GM23248 (cell line): ENCODE data around the gene ELOVL6. TPM values are rescaled to one million over a fixed set of nuclear protein-coding genes. Genes with fewer than 3 reads are reported as not detected.

Experiments
- DNase-seq: peaks from one replicate; pipeline ENCODE4 v3.0.0-alpha.2; 2015
- H2AFZ ChIP-seq: fragments of 200-600 bp; sonication (generic); 2 replicates; pipeline ENCODE4 v1.6.1; 2016; ENCODE audit warnings: antibody characterized with exemption
- H3F3A ChIP-seq: fragments of 200-600 bp; sonication (generic); 2 replicates; pipeline ENCODE4 v1.6.1; 2016; ENCODE audit warnings: mild to moderate bottlenecking, antibody characterized with exemption, mixed run types; ENCODE audit not compliant: insufficient read depth
- H3K27ac ChIP-seq: fragments of 200-600 bp; sonication (generic); 2 replicates; pipeline ENCODE4 v1.5.1; 2016; ENCODE audit warnings: mild to moderate bottlenecking
- H3K27me3 ChIP-seq: fragments of 200-600 bp; sonication (generic); replicated peaks from 2 replicates; pipeline ENCODE4 v1.6.1; 2016; ENCODE audit warnings: mild to moderate bottlenecking; ENCODE audit not compliant: insufficient read depth
- H3K36me3 ChIP-seq: fragments of 200-600 bp; sonication (generic); 2 replicates; pipeline ENCODE4 v1.6.1; 2016; ENCODE audit warnings: low read depth, mild to moderate bottlenecking
- H3K4me1 ChIP-seq: fragments of 200-600 bp; sonication (generic); 2 replicates; pipeline ENCODE4 v1.6.1; 2016; ENCODE audit warnings: mild to moderate bottlenecking; ENCODE audit not compliant: insufficient read depth
- H3K4me2 ChIP-seq: fragments of 200-600 bp; sonication (generic); one replicate; pipeline ENCODE4 v1.6.1; 2016; ENCODE audit warnings: mild to moderate bottlenecking; ENCODE audit not compliant: unreplicated experiment
- H3K4me3 ChIP-seq: fragments of 200-600 bp; sonication (generic); 2 replicates; pipeline ENCODE4 v1.5.1; 2016; ENCODE audit warnings: mild to moderate bottlenecking
- H3K79me2 ChIP-seq: fragments of 200-600 bp; sonication (generic); 2 replicates; pipeline ENCODE4 v1.6.1; 2016; ENCODE audit warnings: mild to moderate bottlenecking; ENCODE audit not compliant: insufficient read depth
- H3K9ac ChIP-seq: fragments of 200-600 bp; sonication (generic); 2 replicates; pipeline ENCODE4 v1.6.1; 2016; ENCODE audit warnings: mild to moderate bottlenecking
- H3K9me2 ChIP-seq: fragments of 200-600 bp; sonication (generic); 2 replicates; pipeline ENCODE4 v1.6.1; 2016; ENCODE audit warnings: mixed run types, mild to moderate bottlenecking, moderate library complexity; ENCODE audit not compliant: insufficient read depth
- H3K9me3 ChIP-seq: fragments of 200-600 bp; sonication (generic); one replicate; pipeline ENCODE4 v1.6.1; 2017; ENCODE audit warnings: low read depth
- H4K20me1 ChIP-seq: fragments of 200-600 bp; sonication (generic); 2 replicates; pipeline ENCODE4 v1.6.0; 2016; ENCODE audit not compliant: insufficient read depth
- EZH2 ChIP-seq: fragments of 200-600 bp; sonication (generic); IDR thresholded peaks from 2 replicates; pipeline ENCODE4 v1.6.1; 2018; ENCODE audit warnings: antibody characterized with exemption, mild to moderate bottlenecking; ENCODE audit not compliant: insufficient read depth, poor library complexity, severe bottlenecking
- EZH2phosphoT487 ChIP-seq: fragments of 200-600 bp; sonication (generic); IDR thresholded peaks from 2 replicates; pipeline ENCODE4 v1.6.1; 2018; ENCODE audit warnings: antibody characterized with exemption, moderate library complexity, mild to moderate bottlenecking, low read depth; ENCODE audit not compliant: insufficient read depth
- WGBS, 2 experiments: methylation state at CpG; one replicate each; pipeline ENCODE4 v1.1.6; 2015 to 2017; ENCODE audit warnings: low lambda C conversion rate in 2 of 2, low coverage in 1 of 2; ENCODE audit errors: missing lambda C conversion rate in 2 of 2; 5-methylcytosine and 5-hydroxymethylcytosine counted together
- in situ Hi-C: fragments of 300-500 bp; cut with MboI; formaldehyde crosslinking; loops from 2 replicates; pipeline ENCODE4 v1.15.0; 2020
- polyA plus RNA-seq: library from polyadenylated mRNA; unstranded; fragments of >200 nt; fragmentation: Nextera tagmentation; extraction: Ambion mirVana; gene quantifications from 2 replicates; pipeline ENCODE4 v1.2.1, GENCODE V29; 2016
- total RNA-seq: library from RNA; depleted of rRNA; stranded (reverse); fragments of >200 nt; shearing (Covaris generic); gene quantifications from 2 replicates; pipeline ENCODE4 v1.2.3, GENCODE V29; 2014

ELOVL6 gene
- total and polyA plus RNA-seq, 2 experiments from 2014 or later: 8.0 to 13.2 TPM

DNA sequence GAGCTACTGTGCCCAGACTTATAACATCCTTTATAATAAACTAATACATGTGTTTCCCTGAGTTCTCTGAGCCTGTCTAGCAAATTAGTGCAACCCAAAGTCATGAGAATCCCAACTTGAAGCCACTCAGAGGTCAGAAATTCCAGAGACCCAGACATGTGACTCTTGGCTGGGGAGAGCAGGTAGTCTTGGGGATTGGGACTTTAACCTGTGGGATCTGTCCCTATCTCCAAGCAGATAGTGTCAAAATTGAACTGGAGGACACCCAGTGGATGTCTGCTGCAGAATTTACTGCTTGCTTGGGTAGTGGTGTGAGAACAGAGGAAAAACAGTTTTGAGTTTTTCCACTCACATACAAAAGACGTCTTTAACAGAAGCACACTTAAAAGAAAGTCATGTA is 26.4 kb downstream of the ELOVL6 start:
- Histone ChIP-seq H3K36me3 (no peaks in the 10 kb centered on the region), H3F3A (0 out of 2 replicates have a peak, but pooled peaks cover 3% of the 10 kb centered on the region), H2AFZ (no peak overlapping the region), H3K9ac (no peak overlapping the region), H3K9me3 (no peaks in the 10 kb centered on the region), H3K79me2 (no peaks in the 10 kb centered on the region), H4K20me1 (no peaks in the 10 kb centered on the region), H3K27ac (no peak overlapping the region), H3K4me3 (no peak overlapping the region), H3K27me3 (no peaks in the 10 kb centered on the region), H3K9me2 (no peaks in the 10 kb centered on the region), H3K4me1 (no peaks in the 10 kb centered on the region), H3K4me2 (no peak overlapping the region)
- TF ChIP-seq EZH2: no peak
- no peak for TF ChIP-seq EZH2phosphoT487
- DNase-seq: no peak
- in situ Hi-C loops: no loop called here
- whole genome bisulfite sequencing, 2 experiments: 93 to 100% methylated on average over 1 of the region's 1 CpG

DNA sequence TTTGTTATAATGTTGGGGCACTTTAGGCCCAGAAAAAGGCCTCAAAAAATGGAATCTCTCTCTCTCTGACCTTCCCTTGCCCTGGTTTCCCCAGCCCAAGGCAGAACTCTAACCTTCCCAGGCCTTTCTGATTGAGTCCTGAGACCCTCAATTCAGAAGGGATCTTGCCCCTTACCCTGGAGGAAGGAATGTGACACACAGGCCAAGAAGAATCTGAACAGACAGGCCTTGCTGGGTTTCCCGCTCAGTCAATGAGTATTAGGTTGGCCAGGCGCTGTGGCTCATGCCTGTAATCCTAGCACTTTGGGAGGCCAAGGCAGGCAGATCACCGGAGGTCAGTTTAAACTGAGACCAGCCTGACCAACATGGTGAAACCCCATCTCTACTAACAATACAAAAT is 27.6 kb downstream of the ELOVL6 start:
- WGBS, 2 experiments: 98 to 100% methylated on average over 3 of the region's 3 CpGs
- in situ Hi-C loops: no loop called here
- H3K27ac ChIP-seq: no peak overlapping the region
- no peak overlapping the region for H2AFZ ChIP-seq
- H3F3A ChIP-seq: peaks cover 13% of the 10 kb centered on the region
- no peaks in the 10 kb centered on the region for H3K36me3 ChIP-seq
- H3K9me3 ChIP-seq: no peaks in the 10 kb centered on the region
- no peak overlapping the region for H3K9ac ChIP-seq
- H4K20me1 ChIP-seq: no peaks in the 10 kb centered on the region
- H3K9me2 ChIP-seq: no peaks in the 10 kb centered on the region
- no peaks in the 10 kb centered on the region for H3K27me3 ChIP-seq
- DNase-seq: no peak
- H3K79me2 ChIP-seq: no peaks in the 10 kb centered on the region
- H3K4me1 ChIP-seq: peaks cover 5% of the 10 kb centered on the region
- no peak overlapping the region for H3K4me3 ChIP-seq
- TF ChIP-seq EZH2: no peak
- TF ChIP-seq EZH2phosphoT487: no peak
- no peak overlapping the region for H3K4me2 ChIP-seq

DNA sequence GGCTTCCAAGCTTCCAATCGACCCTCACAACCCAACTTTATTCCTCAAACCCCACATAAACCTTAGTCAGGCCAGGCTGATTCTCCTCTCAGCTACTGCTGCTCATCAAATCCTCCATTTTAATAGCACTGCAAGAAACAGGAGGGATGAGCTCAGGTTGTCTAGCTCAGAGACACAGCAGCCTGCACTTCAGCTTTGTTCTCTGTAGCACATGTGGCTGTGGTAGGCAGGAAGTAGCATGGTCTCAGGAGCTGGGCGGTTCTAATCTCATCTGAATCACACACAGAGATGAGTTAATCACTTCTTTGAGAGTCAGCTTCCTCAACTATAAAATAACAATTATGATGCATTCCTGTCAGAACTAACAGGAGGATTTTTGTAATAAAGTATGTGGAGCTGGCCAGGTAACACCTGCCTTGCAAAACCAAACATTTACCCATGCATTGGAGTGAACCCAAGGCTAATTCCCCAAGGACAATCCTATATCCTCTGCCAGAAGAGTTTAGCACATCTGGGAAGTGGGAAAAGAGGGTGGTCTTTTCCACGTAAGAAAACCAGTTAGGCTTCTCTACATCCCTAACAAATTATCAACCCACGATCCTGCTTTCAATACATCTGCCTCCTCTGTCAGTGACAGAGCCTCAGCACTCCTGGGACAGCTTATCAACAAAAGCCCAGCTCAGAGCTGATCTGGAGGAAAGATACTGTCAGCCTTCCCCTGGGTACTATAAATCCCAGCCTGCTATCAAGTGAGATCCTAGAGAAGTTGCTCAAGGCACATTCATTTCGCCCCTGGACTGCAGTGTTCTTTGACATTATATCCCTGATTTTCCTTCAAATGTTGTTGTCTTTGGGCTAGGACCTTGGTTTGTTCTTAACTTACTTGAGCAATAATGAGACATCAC is 32.8 kb downstream of the ELOVL6 start:
- WGBS, 2 experiments: 39 to 42% methylated on average over 5 of the region's 5 CpGs
- peak; percentile 89 for DNase-seq
- H3K36me3 ChIP-seq: no peaks in the 10 kb centered on the region
- no peak for TF ChIP-seq EZH2phosphoT487
- no peak for TF ChIP-seq EZH2
- H2AFZ ChIP-seq: peak overlapping the region; percentile 51
- H3K4me1 ChIP-seq: peaks cover 36% of the 10 kb centered on the region
- peaks cover 45% of the 10 kb centered on the region for H3F3A ChIP-seq
- no peaks in the 10 kb centered on the region for H3K9me2 ChIP-seq
- in situ Hi-C loops: no loop called here
- H3K27me3 ChIP-seq: no peaks in the 10 kb centered on the region
- H3K4me3 ChIP-seq: no peak overlapping the region
- peak overlapping the region; percentile 59 for H3K4me2 ChIP-seq
- peak overlapping the region; percentile 43; the same call in 1 of the 2 replicates for H3K9ac ChIP-seq
- H4K20me1 ChIP-seq: no peaks in the 10 kb centered on the region
- peak overlapping the region; percentile 85 for H3K27ac ChIP-seq
- no peaks in the 10 kb centered on the region for H3K79me2 ChIP-seq
- no peaks in the 10 kb centered on the region for H3K9me3 ChIP-seq

- no peaks in the 10 kb centered on the region for H3K9me3 ChIP-seq
- H4K20me1 ChIP-seq: no peaks in the 10 kb centered on the region
- H3K4me2 ChIP-seq: peak overlapping the region; percentile 59
- H3K9me2 ChIP-seq: no peaks in the 10 kb centered on the region
- DNase-seq: no peak
- peaks cover 42% of the 10 kb centered on the region for H3K4me1 ChIP-seq
- no peaks in the 10 kb centered on the region for H3K27me3 ChIP-seq
- in situ Hi-C loops: no loop called here
- no peaks in the 10 kb centered on the region for H3K79me2 ChIP-seq
- H3K36me3 ChIP-seq: no peaks in the 10 kb centered on the region
- peaks cover 45% of the 10 kb centered on the region for H3F3A ChIP-seq
- peak overlapping the region; percentile 51; the same call in 1 of the 2 replicates for H2AFZ ChIP-seq
- WGBS, 2 experiments: 69 to 76% methylated on average over 2 of the region's 2 CpGs
- peak overlapping the region; percentile 85 for H3K27ac ChIP-seq
- H3K4me3 ChIP-seq: no peak overlapping the region
- no peak for TF ChIP-seq EZH2phosphoT487
- H3K9ac ChIP-seq: peak overlapping the region; percentile 43; the same call in 1 of the 2 replicates
These were observed 33.6 kb downstream of the ELOVL6 start for GRCh38 chr4:110164856-110165255.
